DMS114 treated with DMSO at 0.1 percent for 48 hours (cell line): ENCODE data around the gene LCK.
"Not testable (repeated sequence)": the region's sequence is repeated elsewhere in the genome, so short reads cannot be mapped to it uniquely, and the experiment has no call there.

Source experiments
- DNase-seq: peaks from one replicate; lab custom pipeline; 2025; ENCODE audit not compliant: unreplicated experiment; lab: John Stamatoyannopoulos, UW

LCK gene

DNA sequence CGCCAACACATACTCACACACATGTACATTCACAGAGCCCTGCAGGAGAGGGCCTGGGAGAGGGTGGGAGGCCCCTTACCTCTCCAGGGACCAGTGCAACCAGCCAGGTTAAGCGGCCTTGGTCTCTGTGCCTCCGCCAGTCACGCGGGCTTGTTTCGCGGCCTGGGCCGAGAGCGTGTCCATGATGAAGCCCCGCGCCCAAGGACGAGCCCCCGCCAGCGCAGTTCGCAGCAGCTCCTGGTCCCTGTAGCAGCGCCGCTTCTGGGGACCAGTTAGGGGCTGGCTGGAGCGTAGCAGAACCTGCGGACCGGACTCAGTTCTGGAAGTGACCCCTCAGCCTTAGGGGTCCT, 11.3 kb upstream of the LCK start:
- no peak for DNase-seq

DNA sequence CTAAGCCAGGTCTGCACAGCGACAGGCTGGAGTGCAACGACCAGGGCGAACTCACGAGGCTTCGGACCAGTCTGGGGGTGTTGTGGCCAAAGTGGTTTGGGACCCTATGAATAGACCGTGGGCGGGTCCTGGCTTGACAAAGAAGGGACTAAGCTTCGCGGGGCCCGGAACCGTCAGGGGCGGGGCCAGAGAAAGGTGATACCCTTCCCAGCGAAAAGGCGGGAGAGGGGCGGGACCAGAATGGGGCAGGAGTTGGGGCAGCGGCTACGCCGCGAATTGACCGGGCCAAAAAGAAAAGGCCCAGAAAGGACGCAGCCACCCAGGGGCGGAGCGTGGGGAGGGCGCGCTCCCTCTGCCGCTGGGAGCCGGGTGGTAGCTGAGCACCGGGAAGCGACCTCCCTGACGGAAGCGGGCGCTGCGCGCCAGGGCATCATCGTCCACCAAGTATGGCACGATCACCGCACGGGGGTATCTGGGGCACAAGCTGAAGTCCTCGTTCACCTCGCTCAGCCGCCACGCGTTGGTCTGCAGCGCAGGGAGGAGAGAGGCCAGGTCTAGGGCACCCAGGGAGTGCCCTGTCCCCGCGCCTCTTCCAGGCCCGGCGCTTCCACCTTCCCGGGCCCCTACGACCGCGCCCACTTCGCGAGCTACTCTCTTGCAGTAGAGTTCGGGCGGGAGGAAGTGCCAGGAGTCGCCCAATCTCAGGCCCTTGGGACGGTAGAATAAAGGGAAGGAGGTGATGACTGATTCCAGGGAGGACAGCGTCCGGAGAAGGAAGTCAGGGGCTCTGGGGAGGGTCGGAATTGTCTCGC, 10.7 kb upstream of the LCK start:
- DNase-seq: peak; percentile 22

DNA sequence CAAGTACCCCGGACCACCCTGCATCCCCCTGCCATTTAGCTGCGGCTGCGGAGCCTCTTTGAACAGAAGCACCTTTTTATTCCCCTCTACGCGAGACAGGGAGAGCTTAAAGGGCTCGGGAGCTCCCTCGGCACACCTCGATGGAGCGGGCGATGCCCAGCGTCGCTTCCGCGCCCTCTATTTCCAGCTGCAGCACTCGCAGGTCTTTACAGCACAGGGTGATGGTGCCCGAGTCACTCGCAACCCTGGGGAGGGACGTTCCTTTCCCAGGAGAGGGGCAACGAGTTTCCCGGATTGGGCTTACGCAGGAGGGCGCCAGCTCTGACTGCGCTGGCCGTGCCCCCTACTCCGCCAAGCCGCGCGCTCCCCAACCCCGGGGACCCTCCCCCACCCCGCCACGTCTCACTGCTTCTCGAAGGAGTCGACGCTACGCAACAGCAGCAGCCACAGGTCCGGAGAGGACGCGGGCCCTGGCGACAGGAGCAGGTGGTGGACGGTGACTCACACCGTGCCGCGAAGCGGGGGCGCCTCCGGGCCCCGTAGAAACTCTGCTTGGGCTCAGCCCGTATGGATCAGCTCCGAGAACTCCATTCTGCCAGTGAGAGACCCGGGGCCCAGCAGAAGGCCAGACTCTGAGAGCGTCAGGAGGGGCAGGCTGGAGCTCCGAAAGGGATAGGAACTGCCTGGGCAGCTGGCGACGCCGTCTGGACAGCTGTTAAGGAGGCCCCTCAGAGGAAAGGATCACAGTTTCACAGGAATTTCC, 9.9 kb upstream of the LCK start:
- DNase-seq: peak; percentile 27

DNA sequence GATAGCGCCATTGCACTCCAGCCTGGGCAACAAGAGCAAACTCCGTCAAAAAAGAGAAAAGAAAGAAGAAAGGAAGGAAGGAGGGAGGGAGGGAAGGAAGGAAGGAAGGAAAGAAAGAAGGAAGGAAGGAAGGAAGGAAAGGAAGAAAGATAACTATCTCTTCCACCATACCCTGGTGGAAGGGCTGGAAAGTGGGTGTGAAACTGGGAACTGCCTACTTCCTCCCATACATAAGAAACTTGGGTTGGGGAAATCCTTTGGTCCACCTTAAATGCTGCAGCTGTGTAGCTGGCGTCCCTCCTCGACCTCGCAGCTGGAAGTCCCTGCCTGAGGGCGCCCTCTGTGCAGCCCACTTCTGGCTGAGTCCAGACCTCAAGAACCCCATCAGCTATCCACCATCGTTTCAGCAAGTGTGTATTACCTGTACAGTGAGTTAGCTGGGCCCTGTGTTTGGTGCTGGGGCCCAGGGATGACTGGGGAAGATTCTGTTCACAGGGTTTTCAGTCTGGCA, 8.7 kb upstream of the LCK start:
- DNase-seq: no peak

GRCh38 chr1:32246888-32247273, 4.2 kb upstream of the LCK start, which contains the start of gene FAM167B:
Gene FAM167B, plus strand, starts transcription at chr1:32247222. Its CDS starts 200 bp downstream, at chr1:32247422.
- DNase-seq: no peak

DNA sequence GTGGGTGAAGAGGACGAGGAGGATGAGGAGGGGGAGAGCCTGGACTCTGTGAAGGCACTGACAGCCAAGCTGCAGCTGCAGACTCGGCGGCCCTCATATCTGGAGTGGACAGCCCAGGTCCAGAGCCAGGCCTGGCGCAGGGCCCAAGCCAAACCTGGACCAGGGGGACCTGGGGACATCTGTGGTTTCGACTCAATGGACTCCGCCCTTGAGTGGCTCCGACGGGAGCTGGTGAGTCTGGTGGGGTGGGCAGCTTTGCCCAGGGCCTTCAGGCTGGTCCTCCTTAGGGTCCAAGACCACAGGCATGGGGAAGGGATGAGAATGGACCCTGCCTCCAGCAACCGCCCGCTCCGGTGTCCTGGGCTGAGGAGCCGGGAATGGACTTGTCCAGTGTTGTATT, 3.6 kb upstream of the LCK start:
- DNase-seq: no peak

DNA sequence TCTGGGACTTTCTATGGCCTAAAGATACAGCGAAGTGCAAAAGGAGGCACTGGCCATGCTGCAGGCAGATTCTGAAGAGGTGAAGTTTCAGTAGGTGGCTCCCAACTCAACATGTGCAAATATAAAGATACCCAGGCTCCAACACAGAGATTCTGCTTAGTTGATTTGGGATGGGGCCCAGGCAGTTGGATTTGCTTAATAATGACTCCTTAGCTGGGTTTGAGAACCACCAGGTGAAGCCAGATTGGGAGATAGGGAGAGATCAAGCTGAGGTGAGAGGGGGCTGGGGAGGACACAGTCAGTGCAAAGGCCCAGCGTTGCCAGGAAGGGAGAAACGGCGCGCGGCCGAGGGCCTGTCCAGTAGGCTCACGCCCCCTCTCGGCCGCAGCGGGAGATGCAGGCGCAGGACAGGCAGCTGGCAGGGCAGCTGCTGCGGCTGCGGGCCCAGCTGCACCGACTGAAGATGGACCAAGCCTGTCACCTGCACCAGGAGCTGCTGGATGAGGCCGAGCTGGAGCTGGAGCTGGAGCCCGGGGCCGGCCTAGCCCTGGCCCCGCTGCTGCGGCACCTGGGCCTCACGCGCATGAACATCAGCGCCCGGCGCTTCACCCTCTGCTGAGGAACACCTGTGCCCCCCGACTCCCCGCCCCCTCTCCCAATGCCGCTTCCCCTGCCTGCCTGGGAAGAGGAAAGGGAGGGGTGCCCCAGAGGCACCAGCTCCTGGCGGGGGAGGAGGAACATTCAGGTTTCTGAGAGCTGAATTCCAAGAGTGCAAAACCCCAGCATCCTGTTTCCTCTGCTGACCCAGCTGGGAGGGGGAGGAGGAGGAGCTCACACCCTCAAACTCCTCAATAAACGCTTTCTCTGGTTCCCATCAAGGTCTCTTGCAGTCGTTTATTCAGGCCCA, 2.8 kb upstream of the LCK start:
- no peak for DNase-seq

- no peak for DNase-seq
Measured at GRCh38 chr1:32249831-32250525, 1.1 kb upstream of the LCK start.

DNA sequence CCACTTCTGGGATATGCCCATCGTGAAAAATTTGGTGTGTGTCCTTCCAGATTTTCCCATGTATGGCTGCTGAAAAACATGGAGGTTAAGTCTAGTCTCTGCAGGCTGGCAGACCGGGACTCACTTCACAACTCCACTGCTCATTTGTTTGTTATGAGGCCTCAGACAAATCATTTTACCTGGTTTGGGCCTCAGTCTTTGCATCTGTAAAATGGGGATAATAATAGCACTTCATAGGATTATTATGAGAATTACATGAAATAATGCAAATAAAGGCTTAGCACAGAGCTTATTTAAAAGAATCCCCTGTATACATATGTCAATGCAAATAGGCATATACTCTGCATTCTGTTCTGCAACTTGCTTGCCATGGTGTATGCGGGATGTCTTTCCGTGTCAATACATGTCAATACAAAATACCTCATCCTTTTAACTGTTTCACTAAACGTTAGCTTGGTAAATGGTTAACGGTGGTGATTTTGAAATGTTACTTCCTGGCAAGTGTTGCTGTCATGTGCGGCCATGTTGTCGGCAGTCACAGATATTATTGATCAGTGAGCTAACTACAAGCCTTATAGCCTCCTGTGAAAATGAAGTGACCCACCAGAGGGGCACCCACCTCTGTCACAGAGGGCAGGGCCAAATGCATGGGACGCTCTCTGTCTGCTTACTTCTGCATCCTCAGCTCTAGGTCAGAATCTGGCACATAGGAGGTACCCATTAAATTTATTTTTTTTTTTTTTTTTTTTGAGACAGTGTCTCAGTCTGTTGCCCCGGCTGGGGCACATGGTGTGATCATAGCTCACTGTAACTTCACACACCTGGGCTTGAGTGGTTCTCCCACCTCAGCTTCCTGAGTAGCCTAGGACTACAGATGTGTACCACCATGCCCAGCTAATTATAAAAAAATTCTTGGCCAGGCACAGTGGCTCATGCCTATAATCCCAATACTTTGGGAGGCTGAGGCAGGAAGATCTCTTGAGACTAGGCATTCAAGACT, 4.3 kb downstream of the LCK start:
- no peak for DNase-seq

DNA sequence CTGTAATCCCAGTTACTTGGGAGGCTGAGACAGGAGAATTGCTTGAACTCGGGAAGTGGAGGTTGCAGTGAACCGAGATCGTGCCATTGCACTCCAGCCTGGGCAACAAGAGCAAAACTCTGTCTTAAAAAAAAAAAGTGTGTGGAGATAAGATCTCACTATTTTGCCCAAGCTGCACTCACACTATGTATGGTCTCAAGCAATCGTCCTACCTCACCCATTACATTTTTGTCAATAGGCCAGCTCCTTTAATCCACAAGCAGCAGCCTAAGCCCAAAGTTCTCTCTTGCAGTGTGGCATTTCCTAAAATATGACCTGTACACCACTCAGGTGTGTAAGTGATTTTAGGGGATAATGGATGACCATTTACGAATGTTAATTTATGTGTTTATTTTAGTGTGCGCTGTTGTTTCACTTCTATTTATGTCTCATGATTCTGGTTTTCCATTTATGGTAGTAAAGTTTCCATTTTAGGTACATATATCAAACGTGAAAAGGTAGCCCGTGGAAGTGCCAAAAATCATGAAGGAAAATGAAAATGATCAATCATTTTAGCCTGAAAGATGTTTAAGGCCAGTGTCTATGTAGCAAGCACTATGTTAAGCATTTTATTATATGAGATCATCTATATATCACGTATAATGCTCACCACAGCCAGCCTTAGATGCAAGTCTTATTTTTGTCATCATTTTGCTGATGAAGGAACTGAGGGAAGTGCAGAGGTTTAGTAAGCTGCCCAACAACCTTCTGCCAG, 5.6 kb downstream of the LCK start:
- DNase-seq: no peak

GRCh38 chr1:32257227-32257508, 6.1 kb downstream of the LCK start:
- DNase-seq: no peak

- not testable (repeated sequence) for DNase-seq
Measured at GRCh38 chr1:32263236-32263593, 12.2 kb downstream of the LCK start.

DNA sequence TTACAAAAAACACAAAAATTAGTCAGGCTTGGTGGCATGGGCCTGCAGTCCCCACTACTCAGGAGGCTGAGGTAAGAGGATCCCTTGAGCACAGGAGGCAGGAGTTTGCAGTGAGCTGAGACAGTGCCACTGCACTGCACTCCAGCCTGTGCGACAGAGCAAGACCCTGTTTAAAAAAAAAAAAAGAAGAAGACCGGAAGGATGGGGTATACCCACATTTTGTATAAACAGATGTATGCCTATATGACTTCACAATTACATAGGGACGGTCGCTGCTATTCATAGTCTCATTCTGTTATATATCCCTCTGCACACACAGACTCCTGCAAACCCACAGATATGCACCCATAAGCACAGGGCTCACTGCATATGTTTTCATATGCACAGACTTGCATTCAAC, 12.7 kb downstream of the LCK start:
- no peak for DNase-seq

- DNase-seq: no peak
Measured at GRCh38 chr1:32265846-32266245, 14.8 kb downstream of the LCK start.

GRCh38 chr1:32266921-32267591, 16.0 kb downstream of the LCK start:
- DNase-seq: no peak

DNA sequence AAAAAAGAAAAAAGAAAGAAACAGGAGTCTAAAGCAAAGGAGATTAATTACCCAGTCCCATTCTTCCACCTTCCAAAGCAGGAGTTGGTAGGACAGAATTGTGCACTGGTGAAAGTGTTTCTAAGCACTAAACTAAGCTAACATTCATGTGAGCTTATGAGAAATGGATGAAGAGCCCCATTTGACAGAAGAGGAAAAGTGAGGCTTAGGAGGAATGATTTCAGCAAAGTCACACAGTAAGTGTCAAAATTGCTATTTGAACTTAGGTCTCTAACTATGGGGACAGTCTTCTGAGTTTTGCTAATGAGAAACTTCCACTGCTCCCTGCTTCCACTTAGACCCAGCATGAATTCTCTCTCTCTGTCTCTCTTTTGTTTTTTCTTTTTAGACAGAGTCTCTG, 18.7 kb downstream of the LCK start:
- no peak for DNase-seq

GRCh38 chr1:32272557-32273390, 21.7 kb downstream of the LCK start:
- DNase-seq: no peak
